ENCODE results near the gene CFAP157.

The CFAP157 gene

GRCh38 chr9:127731938-127732337 lies 25.1 kb downstream of the CFAP157 start:
- TF ChIP-seq CTCF (conservative IDR thresholded peaks at IDR 0.05; ENCODE audit: control insufficient read depth, insufficient read depth, low read depth, low read length) = no peak
- peak; percentile 23 for DNase-seq (ENCODE audit: low read depth)

GRCh38 chr9:127732444-127732843 lies 25.7 kb downstream of the CFAP157 start:
- H3K4me3 ChIP-seq (ENCODE audit: control insufficient read depth, low read depth, low read length) = no peak overlapping the region
- no peak for DNase-seq (ENCODE audit: low read depth)
- no peak for TF ChIP-seq CTCF (conservative IDR thresholded peaks at IDR 0.05; ENCODE audit: control insufficient read depth, insufficient read depth, low read depth, low read length)

More at GRCh38 chr9:127731938-127732337, 25.1 kb downstream of the CFAP157 start:
- no peak overlapping the region for H3K4me3 ChIP-seq (ENCODE audit: control insufficient read depth, low read depth, low read length)

GRCh38 chr9:127733614-127734013 lies 26.8 kb downstream of the CFAP157 start:
- no peak overlapping the region for H3K4me3 ChIP-seq (ENCODE audit: control insufficient read depth, low read depth, low read length)
- no peak for TF ChIP-seq CTCF (conservative IDR thresholded peaks at IDR 0.05; ENCODE audit: control insufficient read depth, insufficient read depth, low read depth, low read length)
- no peak for DNase-seq (ENCODE audit: low read depth)

- H3K4me3 ChIP-seq (ENCODE audit: control insufficient read depth, low read depth, low read length) = peak overlapping the region; percentile 67
- no peak for TF ChIP-seq CTCF (conservative IDR thresholded peaks at IDR 0.05; ENCODE audit: control insufficient read depth, insufficient read depth, low read depth, low read length)
- DNase-seq (ENCODE audit: low read depth) = no peak
Observed at GRCh38 chr9:127734247-127734746, 27.5 kb downstream of the CFAP157 start.

GRCh38 chr9:127734747-127735529 lies 28.1 kb downstream of the CFAP157 start, which contains the start of gene TOR2A:
TSS of gene TOR2A (minus strand) at chr9:127735294. CDS start at chr9:127735270, 24 bp downstream.
- peak; percentile 88 for TF ChIP-seq CTCF (conservative IDR thresholded peaks at IDR 0.05; ENCODE audit: control insufficient read depth, insufficient read depth, low read depth, low read length)
- peak within 1 kb of the TSS; percentile 67 for H3K4me3 ChIP-seq (ENCODE audit: control insufficient read depth, low read depth, low read length)

GRCh38 chr9:127735530-127736185 lies 28.9 kb downstream of the CFAP157 start:
- H3K4me3 ChIP-seq (ENCODE audit: control insufficient read depth, low read depth, low read length) = no peak overlapping the region
- no peak for DNase-seq (ENCODE audit: low read depth)
- TF ChIP-seq CTCF (conservative IDR thresholded peaks at IDR 0.05; ENCODE audit: control insufficient read depth, insufficient read depth, low read depth, low read length) = no peak

More at GRCh38 chr9:127734747-127735529, 28.1 kb downstream of the CFAP157 start, which contains the start of gene TOR2A:
- peak; percentile 95 for DNase-seq (ENCODE audit: low read depth)
